ENCODE data around the gene KIF19. TPM values are rescaled to one million over a fixed set of nuclear protein-coding genes. Genes with fewer than 3 reads are reported as not detected.

KIF19 gene
- total and polyA plus RNA-seq, 2 experiments from 2014 or later: 0.46 to 0.80 TPM

DNA sequence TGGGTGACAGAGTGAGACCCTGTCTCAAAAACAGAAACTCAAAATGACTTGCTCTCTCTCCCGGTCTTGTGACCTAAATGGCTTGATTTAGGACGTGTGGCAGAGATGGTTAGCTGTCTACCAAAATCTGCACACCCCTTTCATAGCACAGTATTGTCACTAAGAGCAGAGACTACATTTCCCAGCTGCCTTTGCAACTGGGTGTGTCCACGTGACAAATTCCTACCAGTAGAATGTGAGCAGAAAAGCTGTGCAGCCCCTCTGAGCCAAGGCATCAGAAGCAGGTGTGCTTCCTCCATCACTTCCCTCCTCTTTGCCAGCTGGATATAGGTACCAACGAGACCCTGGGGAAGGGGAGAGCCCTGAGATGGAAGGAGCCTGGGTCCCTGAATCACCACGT lies 66.8 kb downstream of the KIF19 start:
- Histone ChIP-seq H2AFZ (no peak overlapping the region), H3K9me3 (ENCODE audit: low read depth) (no peaks in the 10 kb centered on the region), H3K4me3 (no peak overlapping the region), H3K36me3 (replicated peaks; ENCODE audit: insufficient read depth, low read depth) (no peaks in the 10 kb centered on the region), H4K20me1 (ENCODE audit: insufficient read depth, poor library complexity, severe bottlenecking) (no peaks in the 10 kb centered on the region), H3K4me1 (ENCODE audit: insufficient read depth) (peaks cover 10% of the 10 kb centered on the region), H3K9me2 (replicated peaks; ENCODE audit: insufficient read depth) (no peaks in the 10 kb centered on the region), H3K27me3 (no peaks in the 10 kb centered on the region), H3K4me2 (no peak overlapping the region), H3K27ac (no peak overlapping the region), H3K79me2 (no peaks in the 10 kb centered on the region)
- DNase-seq (ENCODE audit: low spot score): no peak
- 70% methylated on average over 5 of the region's 5 CpGs for WGBS (ENCODE audit: low lambda C conversion rate, missing lambda C conversion rate)
- TF ChIP-seq, protein P1, sequence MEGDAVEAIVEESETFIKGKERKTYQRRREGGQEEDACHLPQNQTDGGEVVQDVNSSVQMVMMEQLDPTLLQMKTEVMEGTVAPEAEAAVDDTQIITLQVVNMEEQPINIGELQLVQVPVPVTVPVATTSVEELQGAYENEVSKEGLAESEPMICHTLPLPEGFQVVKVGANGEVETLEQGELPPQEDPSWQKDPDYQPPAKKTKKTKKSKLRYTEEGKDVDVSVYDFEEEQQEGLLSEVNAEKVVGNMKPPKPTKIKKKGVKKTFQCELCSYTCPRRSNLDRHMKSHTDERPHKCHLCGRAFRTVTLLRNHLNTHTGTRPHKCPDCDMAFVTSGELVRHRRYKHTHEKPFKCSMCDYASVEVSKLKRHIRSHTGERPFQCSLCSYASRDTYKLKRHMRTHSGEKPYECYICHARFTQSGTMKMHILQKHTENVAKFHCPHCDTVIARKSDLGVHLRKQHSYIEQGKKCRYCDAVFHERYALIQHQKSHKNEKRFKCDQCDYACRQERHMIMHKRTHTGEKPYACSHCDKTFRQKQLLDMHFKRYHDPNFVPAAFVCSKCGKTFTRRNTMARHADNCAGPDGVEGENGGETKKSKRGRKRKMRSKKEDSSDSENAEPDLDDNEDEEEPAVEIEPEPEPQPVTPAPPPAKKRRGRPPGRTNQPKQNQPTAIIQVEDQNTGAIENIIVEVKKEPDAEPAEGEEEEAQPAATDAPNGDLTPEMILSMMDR (IDR thresholded peaks at IDR 0.05; ENCODE audit: poor library complexity): no peak
- TF ChIP-seq EZH2 (IDR thresholded peaks at IDR 0.05; ENCODE audit: borderline replicate concordance) (no peak), EZH2phosphoT487 (IDR thresholded peaks at IDR 0.05; ENCODE audit: low read depth, severe bottlenecking, unreplicated experiment) (no peak)

DNA sequence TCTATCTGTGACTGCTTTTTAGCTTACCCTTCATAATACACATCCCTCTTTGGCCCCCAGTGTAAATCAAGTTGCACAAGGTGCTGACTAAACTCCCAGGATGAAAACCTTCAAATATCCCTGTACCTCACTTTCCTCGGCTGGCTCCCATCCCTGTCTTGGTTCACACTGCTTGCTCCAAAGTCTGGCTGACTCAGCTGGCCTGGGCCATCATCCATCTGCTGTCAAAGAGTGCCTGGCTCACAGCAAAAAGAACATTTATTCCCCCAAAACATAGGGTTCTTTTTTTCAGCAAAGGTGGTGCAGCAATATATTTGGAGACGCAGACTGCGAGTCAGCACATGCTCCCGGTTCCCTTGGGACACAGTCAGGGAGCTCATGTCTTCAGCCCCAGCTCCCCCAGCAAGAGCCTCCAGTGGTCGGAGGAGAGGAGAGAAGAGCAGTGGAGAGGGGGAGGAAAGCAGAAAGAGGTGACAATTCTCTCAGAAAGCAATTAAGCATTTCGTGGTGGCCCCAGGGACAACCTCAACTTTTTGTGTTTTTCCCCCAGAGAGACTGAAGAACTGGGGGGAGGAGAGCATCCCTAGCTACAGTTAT lies 67.4 kb downstream of the KIF19 start:
- no peaks in the 10 kb centered on the region for H3K9me3 ChIP-seq (ENCODE audit: low read depth)
- no peak overlapping the region for H3K4me3 ChIP-seq
- H3K4me1 ChIP-seq (ENCODE audit: insufficient read depth): peaks cover 10% of the 10 kb centered on the region
- DNase-seq (ENCODE audit: low spot score): no peak
- no peaks in the 10 kb centered on the region for H4K20me1 ChIP-seq (ENCODE audit: insufficient read depth, poor library complexity, severe bottlenecking)
- TF ChIP-seq EZH2 (IDR thresholded peaks at IDR 0.05; ENCODE audit: borderline replicate concordance) (no peak), EZH2phosphoT487 (IDR thresholded peaks at IDR 0.05; ENCODE audit: low read depth, severe bottlenecking, unreplicated experiment) (no peak)
- TF ChIP-seq, protein P1 (IDR thresholded peaks at IDR 0.05; ENCODE audit: poor library complexity): no peak
- no peak overlapping the region for H2AFZ ChIP-seq
- no peak overlapping the region for H3K4me2 ChIP-seq
- no peaks in the 10 kb centered on the region for H3K36me3 ChIP-seq (replicated peaks; ENCODE audit: insufficient read depth, low read depth)
- 79% methylated on average over 6 of the region's 6 CpGs for WGBS (ENCODE audit: low lambda C conversion rate, missing lambda C conversion rate)
- no peaks in the 10 kb centered on the region for H3K27me3 ChIP-seq
- no peak overlapping the region for H3K27ac ChIP-seq
- no peaks in the 10 kb centered on the region for H3K79me2 ChIP-seq
- H3K9me2 ChIP-seq (replicated peaks; ENCODE audit: insufficient read depth): no peaks in the 10 kb centered on the region

DNA sequence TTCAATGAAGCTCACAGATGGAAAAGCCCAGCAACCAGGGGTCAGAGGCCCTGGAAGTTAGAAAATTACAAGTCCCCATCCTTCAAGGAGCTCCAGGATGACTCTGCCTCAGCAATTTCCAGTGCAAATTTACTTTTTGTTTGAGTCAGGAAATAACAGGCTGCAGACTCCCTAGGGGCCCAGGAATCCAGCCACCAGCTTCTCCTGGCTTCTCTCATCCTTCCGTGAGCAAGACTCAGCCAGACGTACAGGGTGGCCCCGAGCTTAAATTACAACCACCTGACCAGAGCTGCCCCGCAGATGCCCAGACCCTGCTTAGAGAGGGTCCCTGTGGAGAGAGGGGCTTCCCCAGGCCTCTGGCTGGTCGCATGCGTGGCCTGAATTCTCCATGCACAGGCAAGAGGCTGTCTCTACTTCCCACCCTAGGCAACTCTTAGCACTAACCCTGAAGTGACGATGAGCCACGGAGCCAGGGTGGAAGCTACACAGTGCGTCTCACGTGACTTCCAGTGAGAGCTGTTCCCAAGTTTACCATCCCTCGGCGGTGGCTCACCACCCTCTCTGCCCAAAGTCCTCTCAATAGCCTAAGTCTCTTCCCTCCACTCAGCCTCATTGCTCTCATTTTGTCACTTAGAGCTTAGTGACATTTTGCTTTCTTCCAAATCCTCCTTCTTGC lies 68.4 kb downstream of the KIF19 start:
- H3K36me3 ChIP-seq (replicated peaks; ENCODE audit: insufficient read depth, low read depth): no peaks in the 10 kb centered on the region
- TF ChIP-seq EZH2 (IDR thresholded peaks at IDR 0.05; ENCODE audit: borderline replicate concordance) (no peak), EZH2phosphoT487 (IDR thresholded peaks at IDR 0.05; ENCODE audit: low read depth, severe bottlenecking, unreplicated experiment) (no peak)
- TF ChIP-seq, protein P1 (IDR thresholded peaks at IDR 0.05; ENCODE audit: poor library complexity): no peak
- H3K4me1 ChIP-seq (ENCODE audit: insufficient read depth): peaks cover 10% of the 10 kb centered on the region
- no peak overlapping the region for H3K4me3 ChIP-seq
- WGBS (ENCODE audit: low lambda C conversion rate, missing lambda C conversion rate): 76% methylated on average over 12 of the region's 12 CpGs
- H3K27ac ChIP-seq: no peak overlapping the region
- no peaks in the 10 kb centered on the region for H3K27me3 ChIP-seq
- H3K79me2 ChIP-seq: no peaks in the 10 kb centered on the region
- no peaks in the 10 kb centered on the region for H3K9me2 ChIP-seq (replicated peaks; ENCODE audit: insufficient read depth)
- no peak overlapping the region for H3K4me2 ChIP-seq
- H2AFZ ChIP-seq: no peak overlapping the region
- no peaks in the 10 kb centered on the region for H3K9me3 ChIP-seq (ENCODE audit: low read depth)
- H4K20me1 ChIP-seq (ENCODE audit: insufficient read depth, poor library complexity, severe bottlenecking): no peaks in the 10 kb centered on the region
- no peak for DNase-seq (ENCODE audit: low spot score)
